ENCODE results near the gene MRPS34. TPM values are rescaled to one million over a fixed set of nuclear protein-coding genes. Genes with fewer than 3 reads are reported as not detected.

Gene MRPS34
- total RNA-seq, 2 donors from 2014 or later = 97.4 to 125 TPM

DNA sequence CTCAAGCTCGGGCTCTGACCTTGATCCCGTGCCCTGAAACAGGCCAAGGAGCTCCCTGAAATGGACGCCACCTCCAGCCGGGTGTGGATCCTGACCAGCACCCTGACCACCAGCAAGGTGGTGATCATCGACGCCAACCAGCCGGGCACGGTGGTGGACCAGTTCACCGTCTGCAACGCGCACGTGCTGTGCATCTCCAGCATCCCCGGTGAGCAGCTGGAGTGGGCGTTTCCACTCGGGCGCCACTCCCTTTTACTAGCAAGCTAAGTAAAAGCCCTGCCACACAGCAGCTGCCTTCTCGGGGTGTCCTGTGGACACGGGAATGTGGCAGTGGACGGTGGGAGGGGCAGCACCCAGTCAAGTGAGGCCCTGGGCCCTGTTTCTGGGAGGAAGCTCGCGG is 8.0 kb downstream of the MRPS34 start:
- H3K4me3 ChIP-seq = no peak overlapping the region
- H3K9me3 ChIP-seq = no peaks in the 10 kb centered on the region
- no peak overlapping the region for H3K27ac ChIP-seq
- peaks cover 3% of the 10 kb centered on the region for H3K4me1 ChIP-seq (replicated peaks)
- H3K36me3 ChIP-seq = peaks cover 2 to 37% of the 10 kb centered on the region in 2 donors
- no peaks in the 10 kb centered on the region for H3K27me3 ChIP-seq (replicated peaks; ENCODE audit: insufficient read depth)
- DNase-seq (ENCODE audit: low spot score) = no peak
- WGBS = 91% methylated on average over 21 of the region's 21 CpGs
- intact Hi-C loops (cut with DNase I) = loop anchor here (10.0 kb wide), 1 partner anchor 550 kb away; no protein-coding TSS in a partner anchor
- TF ChIP-seq POLR2A (IDR thresholded peaks at IDR 0.05) (no peak), POLR2AphosphoS5 (IDR thresholded peaks at IDR 0.05) (no peak), CTCF (IDR thresholded peaks at IDR 0.05) (no peak)

DNA sequence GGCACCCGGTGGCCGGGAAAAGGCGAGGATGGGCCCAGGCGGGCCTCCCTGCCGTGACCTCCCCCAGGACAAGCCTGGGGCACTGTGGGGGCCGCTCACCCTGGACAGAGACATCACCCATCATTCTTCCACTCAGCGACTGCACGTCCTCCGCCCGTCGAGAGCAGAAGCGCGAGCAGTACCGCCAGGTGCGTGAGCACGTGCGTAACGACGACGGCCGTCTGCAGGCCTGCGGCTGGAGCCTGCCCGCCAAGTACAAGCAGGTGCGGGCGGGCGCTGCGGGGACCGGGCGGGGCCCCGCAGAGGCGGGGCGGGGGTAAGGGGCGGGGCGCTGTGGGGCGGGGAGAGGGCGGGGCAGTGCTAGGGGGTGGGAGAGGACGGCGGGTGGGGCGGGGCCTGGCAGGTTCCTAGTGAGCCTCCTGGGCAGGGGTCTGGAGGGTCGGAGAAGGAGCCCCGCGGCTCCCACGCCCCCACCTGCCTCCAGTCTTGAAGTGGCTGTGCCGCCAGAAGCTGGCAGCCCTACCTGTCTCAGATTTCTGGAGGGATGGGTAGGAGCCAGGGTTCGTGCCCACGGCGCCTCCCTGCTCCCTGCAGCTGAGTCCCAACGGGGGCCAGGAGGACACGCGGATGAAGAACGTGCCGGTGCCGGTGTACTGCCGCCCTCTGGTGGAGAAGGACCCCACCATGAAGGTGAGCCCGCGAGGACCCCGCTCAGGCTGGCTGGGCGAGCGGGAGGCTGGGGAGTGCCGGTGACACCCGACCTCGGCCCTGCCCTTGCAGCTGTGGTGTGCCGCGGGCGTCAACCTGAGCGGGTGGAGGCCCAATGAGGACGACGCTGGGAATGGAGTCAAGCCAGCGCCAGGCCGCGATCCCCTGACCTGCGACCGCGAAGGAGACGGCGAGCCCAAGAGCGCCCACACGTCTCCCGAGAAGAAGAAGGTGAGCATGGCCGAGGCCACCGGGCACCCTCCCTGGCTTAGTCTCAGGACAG is 9.1 kb downstream of the MRPS34 start:
- no peak for DNase-seq (ENCODE audit: low spot score)
- 69% methylated on average over 61 of the region's 81 CpGs for WGBS

DNA sequence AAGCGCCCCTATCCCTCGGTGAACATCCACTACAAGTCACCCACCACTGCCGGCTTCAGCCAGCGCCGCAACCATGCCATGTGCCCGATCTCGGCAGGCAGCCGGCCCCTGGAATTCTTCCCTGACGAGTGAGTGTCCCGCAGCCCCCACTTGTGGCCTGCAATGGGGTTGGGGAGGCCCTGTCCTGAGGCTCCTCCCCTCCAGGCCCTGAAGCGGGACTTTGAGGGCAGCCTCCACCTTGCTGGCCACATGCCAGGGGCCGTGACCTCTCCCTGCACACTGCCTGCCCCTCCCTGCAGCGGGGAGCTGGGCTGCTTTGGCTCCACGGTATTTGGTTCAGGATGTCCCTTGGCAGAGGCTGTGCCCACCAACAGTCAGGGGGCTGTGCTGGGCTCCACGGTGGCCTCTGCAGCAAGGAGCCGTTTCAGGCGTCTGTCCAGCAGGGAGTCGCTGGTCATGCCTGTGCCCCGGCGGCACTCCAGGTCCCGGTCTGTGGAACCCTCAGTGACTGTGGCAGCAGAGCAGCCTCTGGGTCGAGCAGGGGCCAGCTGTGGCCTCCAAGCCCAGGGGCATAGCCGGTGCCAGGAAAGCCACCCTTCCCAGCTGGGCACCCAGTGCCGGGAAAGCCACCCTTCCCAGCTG is 9.9 kb downstream of the MRPS34 start:
- intact Hi-C loops (cut with DNase I) = loop anchor here (10.0 kb wide), 1 partner anchor 548 kb away; no protein-coding TSS in a partner anchor
- H3K4me3 ChIP-seq = no peak overlapping the region
- H3K4me1 ChIP-seq (replicated peaks) = no peaks in the 10 kb centered on the region
- no peak overlapping the region for H3K27ac ChIP-seq
- no peaks in the 10 kb centered on the region for H3K9me3 ChIP-seq
- 82% methylated on average over 18 of the region's 24 CpGs for WGBS
- no peaks in the 10 kb centered on the region for H3K27me3 ChIP-seq (replicated peaks; ENCODE audit: insufficient read depth)
- H3K36me3 ChIP-seq = peaks cover 2 to 33% of the 10 kb centered on the region in 2 donors
- DNase-seq (ENCODE audit: low spot score) = no peak
- TF ChIP-seq CTCF (IDR thresholded peaks at IDR 0.05) (no peak), POLR2AphosphoS5 (IDR thresholded peaks at IDR 0.05) (no peak), POLR2A (IDR thresholded peaks at IDR 0.05) (no peak)

More for the DNA sequence above, 9.1 kb downstream of the MRPS34 start:
- Histone ChIP-seq H3K27me3 (replicated peaks; ENCODE audit: insufficient read depth) (no peaks in the 10 kb centered on the region), H3K4me3 (no peak overlapping the region), H3K9me3 (no peaks in the 10 kb centered on the region), H3K36me3 (peaks cover 2 to 37% of the 10 kb centered on the region in 2 donors), H3K27ac (no peak overlapping the region), H3K4me1 (replicated peaks) (no peaks in the 10 kb centered on the region)
- TF ChIP-seq CTCF (IDR thresholded peaks at IDR 0.05) = peak in 2 of 4 experiments; percentile 38 to 52
- no peak for TF ChIP-seq POLR2AphosphoS5 (IDR thresholded peaks at IDR 0.05)
- intact Hi-C loops (cut with DNase I) = loop anchor here (10.0 kb wide), 1 partner anchor 549 kb away; no protein-coding TSS in a partner anchor

DNA sequence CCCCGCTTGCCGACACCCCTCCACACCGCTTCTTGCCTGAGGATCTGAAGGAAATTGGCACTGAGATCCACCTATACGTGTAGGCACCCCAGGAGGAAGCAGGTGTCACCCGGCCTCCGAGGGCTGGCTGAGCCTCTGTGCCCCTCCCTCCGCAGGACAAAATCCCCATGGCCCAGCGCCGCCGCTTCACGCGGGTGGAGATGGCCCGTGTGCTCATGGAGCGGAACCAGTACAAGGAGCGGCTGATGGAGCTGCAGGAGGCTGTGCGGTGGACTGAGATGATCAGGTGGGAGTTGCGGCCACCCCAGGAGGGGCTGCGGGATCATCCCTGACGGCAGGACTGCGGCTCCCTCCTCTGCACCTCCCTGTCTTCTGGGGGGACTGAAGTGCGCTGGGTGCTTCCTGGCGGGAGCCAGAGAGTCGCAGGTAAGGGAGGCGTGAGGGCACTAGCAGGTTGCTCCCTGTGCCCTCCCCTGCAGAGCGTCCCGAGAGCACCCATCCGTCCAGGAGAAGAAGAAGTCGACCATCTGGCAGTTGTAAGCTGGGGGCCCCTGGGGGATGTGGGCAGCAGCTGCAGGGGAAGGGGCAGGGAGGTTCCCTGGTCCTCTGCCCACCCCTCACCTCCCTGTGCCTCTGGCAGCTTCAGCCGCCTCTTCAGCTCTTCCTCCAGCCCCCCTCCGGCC is 10.6 kb downstream of the MRPS34 start:
- H3K4me3 ChIP-seq = no peak overlapping the region
- H3K9me3 ChIP-seq = no peaks in the 10 kb centered on the region
- intact Hi-C loops (cut with DNase I) = loop anchor here (10.0 kb wide), 1 partner anchor 548 kb away; no protein-coding TSS in a partner anchor
- H3K36me3 ChIP-seq = peaks cover 2 to 26% of the 10 kb centered on the region in 2 donors
- no peaks in the 10 kb centered on the region for H3K4me1 ChIP-seq (replicated peaks)
- TF ChIP-seq POLR2AphosphoS5 (IDR thresholded peaks at IDR 0.05) (no peak), POLR2A (IDR thresholded peaks at IDR 0.05) (no peak), CTCF (IDR thresholded peaks at IDR 0.05) (no peak)
- WGBS = 93% methylated on average over 30 of the region's 30 CpGs
- no peaks in the 10 kb centered on the region for H3K27me3 ChIP-seq (replicated peaks; ENCODE audit: insufficient read depth)
- no peak for DNase-seq (ENCODE audit: low spot score)
- H3K27ac ChIP-seq = no peak overlapping the region
